ENCODE data around the gene MEA1. TPM values are rescaled to one million over a fixed set of nuclear protein-coding genes. Genes with fewer than 3 reads are reported as not detected.
A peak's percentile ranks its signal among the peaks of the same experiment; 100 is the strongest.

MEA1 gene
- polyA plus RNA-seq, 3 donors = 85.5 to 99.0 (median 96.2) TPM

GRCh38 chr6:43040542-43041257, 27.0 kb upstream of the MEA1 start:
- DNase-seq (ENCODE audit: low read depth in 3 of 3, low spot score in 2 of 3) = no peak

GRCh38 chr6:43038727-43039126, 25.0 kb upstream of the MEA1 start:
- DNase-seq (ENCODE audit: low read depth in 3 of 3, low spot score in 2 of 3) = no peak

- DNase-seq (ENCODE audit: low read depth in 3 of 3, low spot score in 2 of 3) = no peak
Measured at GRCh38 chr6:43037706-43038105, 24.0 kb upstream of the MEA1 start.

- no peak for DNase-seq (ENCODE audit: low read depth in 3 of 3, low spot score in 2 of 3)
Measured at GRCh38 chr6:43037197-43037596, 23.5 kb upstream of the MEA1 start.

- DNase-seq (ENCODE audit: low read depth in 3 of 3, low spot score in 2 of 3) = no peak
Measured at GRCh38 chr6:43036712-43037111, 23.0 kb upstream of the MEA1 start.

GRCh38 chr6:43035495-43036194, 21.9 kb upstream of the MEA1 start:
- no peak for DNase-seq (ENCODE audit: low read depth in 3 of 3, low spot score in 2 of 3)

GRCh38 chr6:43034190-43034525, 20.4 kb upstream of the MEA1 start:
- no peak for DNase-seq (ENCODE audit: low read depth in 3 of 3, low spot score in 2 of 3)

- no peak for DNase-seq (ENCODE audit: low read depth in 3 of 3, low spot score in 2 of 3)
Measured at GRCh38 chr6:43033496-43034189, 19.9 kb upstream of the MEA1 start.

GRCh38 chr6:43032326-43032725, 18.6 kb upstream of the MEA1 start:
- DNase-seq (ENCODE audit: low read depth in 3 of 3, low spot score in 2 of 3) = no peak

GRCh38 chr6:43029120-43029519, 15.4 kb upstream of the MEA1 start:
- no peak for DNase-seq (ENCODE audit: low read depth in 3 of 3, low spot score in 2 of 3)

GRCh38 chr6:43026365-43026764, 12.6 kb upstream of the MEA1 start:
- no peak for DNase-seq (ENCODE audit: low read depth in 3 of 3, low spot score in 2 of 3)

GRCh38 chr6:43024436-43024835, 10.7 kb upstream of the MEA1 start:
- no peak for DNase-seq (ENCODE audit: low read depth in 3 of 3, low spot score in 2 of 3)

- DNase-seq (ENCODE audit: low read depth in 3 of 3, low spot score in 2 of 3) = peak in 2 of 3 donors; percentile 40 to 52
Measured at GRCh38 chr6:43021270-43022047, 7.7 kb upstream of the MEA1 start, which contains the start of gene RRP36. Gene RRP36 (plus strand): TSS chr6:43021623. CDS start chr6:43021655, 32 bp downstream.

GRCh38 chr6:43020847-43021246, 7.1 kb upstream of the MEA1 start:
- no peak for DNase-seq (ENCODE audit: low read depth in 3 of 3, low spot score in 2 of 3)

GRCh38 chr6:43020052-43020705, 6.4 kb upstream of the MEA1 start:
- DNase-seq (ENCODE audit: low read depth in 3 of 3, low spot score in 2 of 3) = no peak

GRCh38 chr6:43019152-43019551, 5.4 kb upstream of the MEA1 start:
- no peak for DNase-seq (ENCODE audit: low read depth in 3 of 3, low spot score in 2 of 3)

- no peak for DNase-seq (ENCODE audit: low read depth in 3 of 3, low spot score in 2 of 3)
Measured at GRCh38 chr6:43016943-43017334, 3.2 kb upstream of the MEA1 start.

- DNase-seq (ENCODE audit: low read depth in 3 of 3, low spot score in 2 of 3) = no peak
Measured at GRCh38 chr6:43016176-43016942, 2.6 kb upstream of the MEA1 start.

- no peak for DNase-seq (ENCODE audit: low read depth in 3 of 3, low spot score in 2 of 3)
Measured at GRCh38 chr6:43014434-43014909, 726 bp upstream of the MEA1 start.
